Right atrium auricular region (tissue), 2 donors: ENCODE measurements around the gene FAM114A2. TPM values are rescaled to one million over a fixed set of nuclear protein-coding genes. Genes with fewer than 3 reads are reported as not detected.
A peak's percentile ranks its signal among the peaks of the same experiment; 100 is the strongest.

ENCODE experiments used
- DNase-seq: peaks from one replicate; pipeline ENCODE4 v3.0.0-alpha.2; 2019; ENCODE audit warnings: low spot score
- H3K27ac ChIP-seq, 2 donors: fragments of 200-600 bp; sonication (generic); 1 replicate in 1 of 2; 2 replicates in 1 of 2; pipeline ENCODE4 v1.5.1; 2016 to 2019
- H3K27me3 ChIP-seq, 2 donors: fragments of 200-600 bp; sonication (generic); one replicate each; pipeline versions ENCODE4 v1.5.1 to v1.6.0; 2017 to 2019
- H3K36me3 ChIP-seq: fragments of 200-600 bp; sonication (generic); one replicate; pipeline ENCODE4 v1.5.1; 2016
- H3K4me1 ChIP-seq, 2 donors: fragments of 200-600 bp; sonication (generic); one replicate each; pipeline versions ENCODE4 v1.5.1 to v1.6.0; 2017 to 2019
- H3K4me3 ChIP-seq, 2 donors: fragments of 200-600 bp; sonication (generic); 1 replicate in 1 of 2; 2 replicates in 1 of 2; pipeline ENCODE4 v1.5.1; 2017 to 2019; ENCODE audit warnings: mild to moderate bottlenecking in 1 of 2, moderate library complexity in 1 of 2
- H3K9me3 ChIP-seq, 2 donors: fragments of 200-600 bp; sonication (generic); one replicate each; pipeline ENCODE4 v1.5.1; 2019
- total RNA-seq, 2 donors: library from RNA; depleted of rRNA; stranded (reverse); fragments of >200 nt; gene quantifications; one replicate each; pipeline ENCODE4 v1.1.0, GENCODE V29; 2016
- TF ChIP-seq, protein P1 (sequence below), 2 donors: fragments of 200-600 bp; sonication (generic); IDR thresholded peaks; one replicate each; pipeline ENCODE4 v1.5.1; 2019; ENCODE audit warnings: antibody characterized with exemption in 2 of 2

FAM114A2 gene
- total RNA-seq, 2 donors from 2014 or later, result 11.1 to 18.5 TPM

DNA sequence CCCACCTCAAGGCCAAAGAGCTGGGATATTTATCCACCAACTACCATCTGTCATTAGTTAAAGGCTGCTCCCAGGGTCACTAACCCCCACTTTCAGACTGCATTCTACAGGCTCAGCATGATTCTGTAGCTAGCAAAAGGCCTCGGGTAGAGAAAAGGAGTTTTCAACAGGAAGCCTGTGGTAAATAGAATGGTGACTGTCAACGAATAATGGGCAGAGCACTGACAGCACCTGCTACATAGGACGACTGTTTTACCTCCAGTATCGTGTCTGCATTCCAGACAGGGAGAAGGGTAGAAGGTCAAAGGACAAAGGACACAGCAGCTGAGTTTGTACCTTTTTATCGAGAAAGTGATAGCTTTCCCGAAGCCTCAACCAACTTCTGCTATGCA is 20.3 kb upstream of the FAM114A2 start:
- Histone ChIP-seq H3K27me3 (no peaks in the 10 kb centered on the region), H3K4me3 (no peak overlapping the region), H3K4me1 (peaks cover 0 to 23% of the 10 kb centered on the region in 2 donors), H3K27ac (peak overlapping the region in 1 of 2 donors; percentile 80), H3K9me3 (no peaks in the 10 kb centered on the region), H3K36me3 (no peaks in the 10 kb centered on the region)
- DNase-seq, result no peak
- TF ChIP-seq, protein P1, sequence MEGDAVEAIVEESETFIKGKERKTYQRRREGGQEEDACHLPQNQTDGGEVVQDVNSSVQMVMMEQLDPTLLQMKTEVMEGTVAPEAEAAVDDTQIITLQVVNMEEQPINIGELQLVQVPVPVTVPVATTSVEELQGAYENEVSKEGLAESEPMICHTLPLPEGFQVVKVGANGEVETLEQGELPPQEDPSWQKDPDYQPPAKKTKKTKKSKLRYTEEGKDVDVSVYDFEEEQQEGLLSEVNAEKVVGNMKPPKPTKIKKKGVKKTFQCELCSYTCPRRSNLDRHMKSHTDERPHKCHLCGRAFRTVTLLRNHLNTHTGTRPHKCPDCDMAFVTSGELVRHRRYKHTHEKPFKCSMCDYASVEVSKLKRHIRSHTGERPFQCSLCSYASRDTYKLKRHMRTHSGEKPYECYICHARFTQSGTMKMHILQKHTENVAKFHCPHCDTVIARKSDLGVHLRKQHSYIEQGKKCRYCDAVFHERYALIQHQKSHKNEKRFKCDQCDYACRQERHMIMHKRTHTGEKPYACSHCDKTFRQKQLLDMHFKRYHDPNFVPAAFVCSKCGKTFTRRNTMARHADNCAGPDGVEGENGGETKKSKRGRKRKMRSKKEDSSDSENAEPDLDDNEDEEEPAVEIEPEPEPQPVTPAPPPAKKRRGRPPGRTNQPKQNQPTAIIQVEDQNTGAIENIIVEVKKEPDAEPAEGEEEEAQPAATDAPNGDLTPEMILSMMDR (IDR thresholded peaks at IDR 0.05), result no peak

DNA sequence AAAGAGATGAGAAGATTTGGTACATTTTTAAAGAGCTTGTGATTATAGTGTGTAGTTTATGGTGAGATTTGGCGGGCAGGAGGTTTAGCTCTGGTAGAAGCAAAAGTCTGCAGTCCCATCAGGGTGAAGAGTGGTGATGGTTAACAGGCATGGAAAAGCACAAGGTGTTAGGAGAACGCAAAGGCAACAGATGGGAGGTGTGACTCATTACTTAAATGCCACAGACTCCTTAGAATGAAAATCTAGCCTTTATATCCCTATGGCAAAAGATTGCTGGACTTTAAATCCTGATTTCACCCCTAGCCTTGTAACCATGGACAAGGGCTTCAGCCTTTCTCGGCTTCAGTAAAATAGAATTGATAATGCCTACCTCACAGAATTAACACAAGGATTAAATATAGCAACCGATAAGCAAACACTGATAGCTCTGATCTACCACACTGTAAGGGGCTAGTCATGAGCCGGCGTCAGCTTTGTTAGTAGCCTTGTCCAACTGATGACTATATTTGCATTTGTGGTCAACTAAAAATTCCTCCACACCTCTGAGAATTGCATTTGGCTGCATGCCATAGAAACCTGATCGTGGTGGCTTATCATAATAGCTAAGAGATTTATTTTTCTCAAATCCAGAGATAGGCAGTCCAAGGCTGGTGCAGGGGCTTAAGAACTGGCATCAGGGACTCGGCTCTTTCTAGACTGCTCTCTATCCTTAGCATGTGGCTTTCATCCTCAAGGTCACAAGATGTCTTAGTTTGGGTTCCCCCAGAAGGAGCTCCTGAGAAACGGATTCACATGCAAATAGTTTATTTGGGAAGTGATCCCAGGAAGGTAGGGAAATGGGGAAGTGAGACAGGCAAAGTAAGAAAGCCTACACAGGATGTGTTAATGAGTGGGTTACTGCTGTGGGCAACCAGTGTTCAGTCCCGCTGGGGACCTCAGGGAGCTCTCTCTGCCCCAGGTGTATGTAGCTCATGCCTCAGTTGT is 19.6 kb upstream of the FAM114A2 start:
- peaks cover 5% of the 10 kb centered on the region for H3K36me3 ChIP-seq
- DNase-seq, result no peak
- H3K27ac ChIP-seq, result peak overlapping the region in 1 of 2 donors; percentile 80
- peaks cover 0 to 23% of the 10 kb centered on the region in 2 donors for H3K4me1 ChIP-seq
- TF ChIP-seq, protein P1 (IDR thresholded peaks at IDR 0.05), result no peak
- H3K9me3 ChIP-seq, result no peaks in the 10 kb centered on the region
- no peak overlapping the region for H3K4me3 ChIP-seq
- no peaks in the 10 kb centered on the region for H3K27me3 ChIP-seq

DNA sequence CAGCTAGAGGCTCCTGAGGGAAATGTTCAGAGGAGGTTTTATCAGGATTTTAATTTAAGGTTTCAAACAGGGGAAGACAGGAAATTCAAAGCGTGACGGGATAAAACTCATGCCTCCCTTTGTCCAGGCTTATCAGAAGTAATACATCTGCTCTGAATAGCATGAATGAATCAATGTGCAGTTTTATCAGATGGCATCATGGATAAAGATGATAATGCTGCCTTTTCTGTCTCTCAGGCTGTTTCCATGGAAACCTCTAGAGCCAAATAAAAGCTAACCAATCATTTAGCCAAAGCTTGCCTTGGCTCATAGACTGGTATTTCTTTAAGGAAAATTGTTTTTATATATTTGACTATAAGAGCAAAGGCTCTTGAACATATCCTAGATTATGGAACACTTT is 16.5 kb upstream of the FAM114A2 start:
- peaks cover 18% of the 10 kb centered on the region for H3K36me3 ChIP-seq
- no peaks in the 10 kb centered on the region for H3K27me3 ChIP-seq
- H3K27ac ChIP-seq, result no peak overlapping the region
- peaks cover 0 to 23% of the 10 kb centered on the region in 2 donors for H3K4me1 ChIP-seq
- TF ChIP-seq, protein P1 (IDR thresholded peaks at IDR 0.05), result no peak
- DNase-seq, result no peak
- H3K4me3 ChIP-seq, result no peak overlapping the region
- no peaks in the 10 kb centered on the region for H3K9me3 ChIP-seq

DNA sequence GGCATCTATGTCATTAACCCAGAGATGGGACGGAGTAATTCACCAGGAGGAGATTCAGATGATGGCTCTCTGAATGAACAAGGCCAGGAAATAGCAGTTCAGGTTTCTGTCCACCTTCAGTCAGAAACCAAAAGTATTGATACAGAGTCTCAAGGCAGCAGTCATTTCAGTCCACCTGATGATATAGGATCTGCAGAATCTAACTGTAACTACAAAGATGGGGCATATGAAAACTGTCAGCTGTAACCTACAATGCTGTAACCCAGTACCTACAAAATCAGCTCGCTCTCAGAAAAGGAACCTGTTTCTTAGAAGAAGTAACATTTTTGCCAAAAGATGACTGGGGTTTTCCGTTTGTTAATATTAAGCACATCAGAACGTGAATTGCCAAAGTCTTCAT is 14.8 kb upstream of the FAM114A2 start:
- H3K27ac ChIP-seq, result no peak overlapping the region
- peaks cover 18% of the 10 kb centered on the region for H3K36me3 ChIP-seq
- H3K9me3 ChIP-seq, result no peaks in the 10 kb centered on the region
- H3K27me3 ChIP-seq, result no peaks in the 10 kb centered on the region
- DNase-seq, result no peak
- TF ChIP-seq, protein P1 (IDR thresholded peaks at IDR 0.05), result no peak
- H3K4me1 ChIP-seq, result peaks cover 0 to 16% of the 10 kb centered on the region in 2 donors
- H3K4me3 ChIP-seq, result no peak overlapping the region

DNA sequence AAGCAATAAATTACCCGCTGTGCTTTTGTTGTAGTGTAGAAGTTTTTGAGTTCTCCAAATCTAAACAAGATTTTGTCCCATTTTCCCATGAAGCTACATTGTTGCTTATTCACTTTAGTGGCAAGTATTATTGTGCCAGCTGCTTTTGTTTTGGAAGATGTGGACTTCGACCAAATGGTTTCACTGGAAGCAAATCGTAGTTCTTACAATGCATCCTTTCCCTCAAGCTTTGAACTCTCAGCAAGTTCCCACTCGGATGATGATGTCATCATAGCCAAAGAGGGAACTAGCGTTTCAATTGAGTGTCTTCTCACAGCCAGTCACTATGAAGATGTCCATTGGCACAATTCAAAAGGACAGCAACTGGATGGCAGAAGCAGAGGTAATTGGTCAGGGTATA is 10.9 kb upstream of the FAM114A2 start:
- Histone ChIP-seq H3K4me3 (no peak overlapping the region), H3K9me3 (no peaks in the 10 kb centered on the region), H3K27ac (no peak overlapping the region), H3K27me3 (no peaks in the 10 kb centered on the region), H3K4me1 (peaks cover 0 to 16% of the 10 kb centered on the region in 2 donors), H3K36me3 (peaks cover 18% of the 10 kb centered on the region)
- no peak for DNase-seq
- TF ChIP-seq, protein P1 (IDR thresholded peaks at IDR 0.05), result no peak
